Caki2 (cell line): ENCODE measurements around the gene SYCN. TPM values are rescaled to one million over a fixed set of nuclear protein-coding genes. Genes with fewer than 3 reads are reported as not detected.

ENCODE experiments used
- DNase-seq: peaks from one replicate; pipeline ENCODE4 v3.0.0-alpha.2; 2015; ENCODE audit warnings: low read depth
- in situ Hi-C: cut with HindIII; loops from 2 replicates; pipeline ENCODE4 v1.10.0; 2016; ENCODE audit warnings: low sequenced_read_pairs, low pct_unique_long_range_greater_than_20kb, mixed read lengths
- total RNA-seq: library from RNA; depleted of rRNA; stranded (reverse); fragments of >200 nt; shearing (Covaris generic); gene quantifications from 2 replicates; pipeline ENCODE4 v1.2.3, GENCODE V29; 2014; ENCODE audit warnings: low replicate concordance

SYCN gene
- total RNA-seq, 1 experiment from 2014 or later = not detected

- in situ Hi-C loops = no loop called here
- DNase-seq = peak; percentile 88
Measured at GRCh38 chr19:39199025-39199424, 5.0 kb downstream of the SYCN start.

- no peak for DNase-seq
- in situ Hi-C loops = no loop called here
Measured at GRCh38 chr19:39197808-39198207, 6.3 kb downstream of the SYCN start.

- in situ Hi-C loops = no loop called here
- no peak for DNase-seq
Measured at GRCh38 chr19:39196860-39197562, 7.1 kb downstream of the SYCN start, which contains the start of gene NCCRP1. TSS of gene NCCRP1 (plus strand) at chr19:39196964. CDS start at chr19:39196983, 19 bp downstream.

GRCh38 chr19:39196320-39196719 lies 7.7 kb downstream of the SYCN start:
- no peak for DNase-seq
- in situ Hi-C loops = no loop called here

GRCh38 chr19:39195755-39196154 lies 8.3 kb downstream of the SYCN start:
- in situ Hi-C loops = no loop called here

GRCh38 chr19:39194832-39195542 lies 9.1 kb downstream of the SYCN start:
- DNase-seq = peak; percentile 66
- in situ Hi-C loops = no loop called here

More at GRCh38 chr19:39195755-39196154, 8.3 kb downstream of the SYCN start:
- DNase-seq = no peak

GRCh38 chr19:39193803-39194202 lies 10.3 kb downstream of the SYCN start:
- DNase-seq = peak; percentile 71
- in situ Hi-C loops = no loop called here

- DNase-seq = no peak
- in situ Hi-C loops = no loop called here
Measured at GRCh38 chr19:39192846-39193245, 11.2 kb downstream of the SYCN start.

- in situ Hi-C loops = no loop called here
- peak; percentile 35 for DNase-seq
Measured at GRCh38 chr19:39190768-39191167, 13.3 kb downstream of the SYCN start.

GRCh38 chr19:39188960-39189359 lies 15.1 kb downstream of the SYCN start:
- in situ Hi-C loops = no loop called here
- no peak for DNase-seq

GRCh38 chr19:39187552-39187943 lies 16.5 kb downstream of the SYCN start:
- in situ Hi-C loops = no loop called here
- DNase-seq = no peak

- no peak for DNase-seq
- in situ Hi-C loops = no loop called here
Measured at GRCh38 chr19:39186391-39186790, 17.7 kb downstream of the SYCN start.

- in situ Hi-C loops = no loop called here
- no peak for DNase-seq
Measured at GRCh38 chr19:39183104-39183503, 21.0 kb downstream of the SYCN start.

GRCh38 chr19:39182174-39182505 lies 21.9 kb downstream of the SYCN start:
- in situ Hi-C loops = no loop called here
- no peak for DNase-seq

- no peak for DNase-seq
- in situ Hi-C loops = no loop called here
Measured at GRCh38 chr19:39181500-39182173, 22.4 kb downstream of the SYCN start.

GRCh38 chr19:39180749-39181148 lies 23.3 kb downstream of the SYCN start:
- DNase-seq = no peak
- in situ Hi-C loops = no loop called here

GRCh38 chr19:39179754-39180153 lies 24.3 kb downstream of the SYCN start:
- in situ Hi-C loops = no loop called here

GRCh38 chr19:39178296-39179006 lies 25.6 kb downstream of the SYCN start:
- in situ Hi-C loops = no loop called here
- DNase-seq = no peak

More at GRCh38 chr19:39179754-39180153, 24.3 kb downstream of the SYCN start:
- no peak for DNase-seq

GRCh38 chr19:39177736-39178135 lies 26.3 kb downstream of the SYCN start:
- in situ Hi-C loops = no loop called here
- no peak for DNase-seq
